ENCODE data around the gene TRMT112. TPM values are rescaled to one million over a fixed set of nuclear protein-coding genes. Genes with fewer than 3 reads are reported as not detected.

Gene TRMT112
- total RNA-seq, 4 donors from 2014 or later, result 202 to 281 (median 212) TPM

- Histone ChIP-seq H3K9me3 (no peaks in the 10 kb centered on the region), H3K27ac (replicated peaks in 1 of 4) (no peak overlapping the region), H3K27me3 (no peaks in the 10 kb centered on the region), H3K36me3 (no peaks in the 10 kb centered on the region), H3K4me3 (no peak overlapping the region), H3K4me1 (peaks cover 10 to 22% (median 18%) of the 10 kb centered on the region in 4 donors)
- WGBS, result 91% methylated on average over 20 of the region's 33 CpGs
- intact Hi-C loops (cut with DNase I), result no loop called here
- TF ChIP-seq EP300 (IDR thresholded peaks at IDR 0.05) (no peak), POLR2AphosphoS5 (IDR thresholded peaks at IDR 0.05) (no peak), POLR2A (IDR thresholded peaks at IDR 0.05; ENCODE audit: low read depth) (no peak), CTCF (IDR thresholded peaks at IDR 0.05) (no peak)
- DNase-seq (ENCODE audit: extremely low spot score), result no peak
Measured at GRCh38 chr11:64352099-64352994, 35.0 kb upstream of the TRMT112 start.

GRCh38 chr11:64351136-64351631 lies 33.8 kb upstream of the TRMT112 start:
- Histone ChIP-seq H3K36me3 (no peaks in the 10 kb centered on the region), H3K27ac (replicated peaks in 1 of 4) (no peak overlapping the region), H3K27me3 (no peaks in the 10 kb centered on the region), H3K4me1 (peaks cover 10 to 22% (median 15%) of the 10 kb centered on the region in 4 donors), H3K9me3 (no peaks in the 10 kb centered on the region), H3K4me3 (no peak overlapping the region)
- WGBS, result 91% methylated on average over 16 of the region's 18 CpGs
- intact Hi-C loops (cut with DNase I), result no loop called here
- no peak for DNase-seq (ENCODE audit: extremely low spot score)
- TF ChIP-seq EP300 (IDR thresholded peaks at IDR 0.05) (no peak), POLR2A (IDR thresholded peaks at IDR 0.05; ENCODE audit: low read depth) (no peak), POLR2AphosphoS5 (IDR thresholded peaks at IDR 0.05) (no peak)

- DNase-seq (ENCODE audit: extremely low spot score), result no peak
- Histone ChIP-seq H3K27me3 (no peaks in the 10 kb centered on the region), H3K36me3 (no peaks in the 10 kb centered on the region), H3K27ac (replicated peaks in 1 of 4) (no peak overlapping the region), H3K4me3 (no peak overlapping the region), H3K4me1 (peaks cover 0 to 6% (median under 1%) of the 10 kb centered on the region in 4 donors), H3K9me3 (no peaks in the 10 kb centered on the region)
- intact Hi-C loops (cut with DNase I), result no loop called here
- WGBS, result 91% methylated on average over 10 of the region's 11 CpGs
- TF ChIP-seq EP300 (IDR thresholded peaks at IDR 0.05), result no peak
Measured at GRCh38 chr11:64349404-64349803, 32.0 kb upstream of the TRMT112 start.

GRCh38 chr11:64349025-64349387 lies 31.6 kb upstream of the TRMT112 start:
- intact Hi-C loops (cut with DNase I), result no loop called here
- H3K9me3 ChIP-seq, result no peaks in the 10 kb centered on the region
- H3K27me3 ChIP-seq, result no peaks in the 10 kb centered on the region
- H3K27ac ChIP-seq (replicated peaks in 1 of 4), result no peak overlapping the region
- H3K36me3 ChIP-seq, result no peaks in the 10 kb centered on the region
- H3K4me1 ChIP-seq, result peaks cover 0 to 2% (median 0%) of the 10 kb centered on the region in 4 donors
- WGBS, result 87% methylated on average over 5 of the region's 7 CpGs
- TF ChIP-seq CTCF (IDR thresholded peaks at IDR 0.05) (no peak), POLR2A (IDR thresholded peaks at IDR 0.05; ENCODE audit: low read depth) (no peak), POLR2AphosphoS5 (IDR thresholded peaks at IDR 0.05) (no peak), EP300 (IDR thresholded peaks at IDR 0.05) (no peak)
- H3K4me3 ChIP-seq, result no peak overlapping the region
- no peak for DNase-seq (ENCODE audit: extremely low spot score)

- Histone ChIP-seq H3K27me3 (no peaks in the 10 kb centered on the region), H3K4me1 (peaks cover 0 to 3% (median 1%) of the 10 kb centered on the region in 4 donors), H3K4me3 (no peak overlapping the region), H3K27ac (replicated peaks in 1 of 4) (no peak overlapping the region), H3K9me3 (no peaks in the 10 kb centered on the region), H3K36me3 (no peaks in the 10 kb centered on the region)
- WGBS, result 76% methylated on average over 8 of the region's 14 CpGs
- no peak for DNase-seq (ENCODE audit: extremely low spot score)
- TF ChIP-seq EP300 (IDR thresholded peaks at IDR 0.05) (no peak), POLR2AphosphoS5 (IDR thresholded peaks at IDR 0.05) (no peak), CTCF (IDR thresholded peaks at IDR 0.05) (no peak), POLR2A (IDR thresholded peaks at IDR 0.05; ENCODE audit: low read depth) (no peak)
- intact Hi-C loops (cut with DNase I), result no loop called here
Measured at GRCh38 chr11:64348383-64349024, 31.1 kb upstream of the TRMT112 start.

Data from esophagus muscularis mucosa (tissue), 4 donors.